ENCODE data around the gene F10. TPM values are rescaled to one million over a fixed set of nuclear protein-coding genes. Genes with fewer than 3 reads are reported as not detected.

The F10 gene
- total and polyA plus RNA-seq, 9 of the 15 experiments (the other 6 are each of a cell fraction or from before 2014, with no cell fraction given): 0.04 to 0.09 (median 0.07) TPM; not detected in 5

- Histone ChIP-seq H2AFZ (ENCODE audit: low read depth, low read length) (no peak overlapping the region), H3K36me3 (ENCODE audit: control insufficient read depth, insufficient read depth, low read length) (no peaks in the 10 kb centered on the region), H3K4me2 (ENCODE audit: insufficient read depth, low read length) (no peak overlapping the region), H3K9me3 (replicated peaks; ENCODE audit: control insufficient read depth, insufficient read depth, low read depth, low read length) (no peaks in the 10 kb centered on the region), H3K4me3 (no peak overlapping the region), H3K27me3 (ENCODE audit: control insufficient read depth in 2 of 2, insufficient read depth in 2 of 2, low read length in 2 of 2) (peaks cover 2 to 66% of the 10 kb centered on the region in 2 experiments; a peak in 4 of 5 replicates), H4K20me1 (replicated peaks; ENCODE audit: control insufficient read depth, insufficient read depth, low read length) (no peaks in the 10 kb centered on the region), H3K9me1 (ENCODE audit: control insufficient read depth, insufficient read depth, low read length) (no peaks in the 10 kb centered on the region), H3K27ac (ENCODE audit: extremely low read depth, low read depth, low read length) (no peak overlapping the region), H3K9ac (ENCODE audit: insufficient read depth in 1 of 2, low read depth in 2 of 2, low read length in 2 of 2) (no peak overlapping the region), H3K4me1 (replicated peaks in 1 of 2; ENCODE audit: control insufficient read depth in 2 of 2, insufficient read depth in 2 of 2, low read length in 2 of 2) (no peaks in the 10 kb centered on the region; a peak in 1 of 5 replicates), H3K79me2 (ENCODE audit: control insufficient read depth, insufficient read depth, low read length) (no peaks in the 10 kb centered on the region)
- no peak for ATAC-seq
- TF ChIP-seq, protein P1, sequence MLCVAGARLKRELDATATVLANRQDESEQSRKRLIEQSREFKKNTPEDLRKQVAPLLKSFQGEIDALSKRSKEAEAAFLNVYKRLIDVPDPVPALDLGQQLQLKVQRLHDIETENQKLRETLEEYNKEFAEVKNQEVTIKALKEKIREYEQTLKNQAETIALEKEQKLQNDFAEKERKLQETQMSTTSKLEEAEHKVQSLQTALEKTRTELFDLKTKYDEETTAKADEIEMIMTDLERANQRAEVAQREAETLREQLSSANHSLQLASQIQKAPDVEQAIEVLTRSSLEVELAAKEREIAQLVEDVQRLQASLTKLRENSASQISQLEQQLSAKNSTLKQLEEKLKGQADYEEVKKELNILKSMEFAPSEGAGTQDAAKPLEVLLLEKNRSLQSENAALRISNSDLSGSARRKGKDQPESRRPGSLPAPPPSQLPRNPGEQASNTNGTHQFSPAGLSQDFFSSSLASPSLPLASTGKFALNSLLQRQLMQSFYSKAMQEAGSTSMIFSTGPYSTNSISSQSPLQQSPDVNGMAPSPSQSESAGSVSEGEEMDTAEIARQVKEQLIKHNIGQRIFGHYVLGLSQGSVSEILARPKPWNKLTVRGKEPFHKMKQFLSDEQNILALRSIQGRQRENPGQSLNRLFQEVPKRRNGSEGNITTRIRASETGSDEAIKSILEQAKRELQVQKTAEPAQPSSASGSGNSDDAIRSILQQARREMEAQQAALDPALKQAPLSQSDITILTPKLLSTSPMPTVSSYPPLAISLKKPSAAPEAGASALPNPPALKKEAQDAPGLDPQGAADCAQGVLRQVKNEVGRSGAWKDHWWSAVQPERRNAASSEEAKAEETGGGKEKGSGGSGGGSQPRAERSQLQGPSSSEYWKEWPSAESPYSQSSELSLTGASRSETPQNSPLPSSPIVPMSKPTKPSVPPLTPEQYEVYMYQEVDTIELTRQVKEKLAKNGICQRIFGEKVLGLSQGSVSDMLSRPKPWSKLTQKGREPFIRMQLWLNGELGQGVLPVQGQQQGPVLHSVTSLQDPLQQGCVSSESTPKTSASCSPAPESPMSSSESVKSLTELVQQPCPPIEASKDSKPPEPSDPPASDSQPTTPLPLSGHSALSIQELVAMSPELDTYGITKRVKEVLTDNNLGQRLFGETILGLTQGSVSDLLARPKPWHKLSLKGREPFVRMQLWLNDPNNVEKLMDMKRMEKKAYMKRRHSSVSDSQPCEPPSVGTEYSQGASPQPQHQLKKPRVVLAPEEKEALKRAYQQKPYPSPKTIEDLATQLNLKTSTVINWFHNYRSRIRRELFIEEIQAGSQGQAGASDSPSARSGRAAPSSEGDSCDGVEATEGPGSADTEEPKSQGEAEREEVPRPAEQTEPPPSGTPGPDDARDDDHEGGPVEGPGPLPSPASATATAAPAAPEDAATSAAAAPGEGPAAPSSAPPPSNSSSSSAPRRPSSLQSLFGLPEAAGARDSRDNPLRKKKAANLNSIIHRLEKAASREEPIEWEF (CRISPR knock-in tag; IDR thresholded peaks at IDR 0.05): no peak
- TF ChIP-seq SLC30A9 (CRISPR knock-in tag; IDR thresholded peaks at IDR 0.05) (no peak), ATF7 (IDR thresholded peaks at IDR 0.05) (no peak), MXD1 (CRISPR knock-in tag; IDR thresholded peaks at IDR 0.05; ENCODE audit: borderline replicate concordance, poor library complexity, severe bottlenecking) (no peak), CHD1 (IDR thresholded peaks at IDR 0.05; ENCODE audit: low read length) (no peak), ZNF121 (CRISPR knock-in tag; conservative IDR thresholded peaks at IDR 0.05) (no peak)
- TF ChIP-seq, protein P2, sequence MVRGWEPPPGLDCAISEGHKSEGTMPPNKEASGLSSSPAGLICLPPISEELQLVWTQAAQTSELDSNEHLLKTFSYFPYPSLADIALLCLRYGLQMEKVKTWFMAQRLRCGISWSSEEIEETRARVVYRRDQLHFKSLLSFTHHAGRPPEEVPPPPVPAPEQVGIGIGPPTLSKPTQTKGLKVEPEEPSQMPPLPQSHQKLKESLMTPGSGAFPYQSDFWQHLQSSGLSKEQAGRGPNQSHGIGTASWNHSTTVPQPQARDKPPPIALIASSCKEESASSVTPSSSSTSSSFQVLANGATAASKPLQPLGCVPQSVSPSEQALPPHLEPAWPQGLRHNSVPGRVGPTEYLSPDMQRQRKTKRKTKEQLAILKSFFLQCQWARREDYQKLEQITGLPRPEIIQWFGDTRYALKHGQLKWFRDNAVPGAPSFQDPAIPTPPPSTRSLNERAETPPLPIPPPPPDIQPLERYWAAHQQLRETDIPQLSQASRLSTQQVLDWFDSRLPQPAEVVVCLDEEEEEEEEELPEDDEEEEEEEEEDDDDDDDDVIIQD (CRISPR knock-in tag; IDR thresholded peaks at IDR 0.05): no peak
- POLR2A ChIA-PET: no interaction called here
- no peak for FAIRE-seq
- DNase-seq (ENCODE audit: extremely low read depth in 1 of 4, low spot score in 3 of 4): no peak
- intact Hi-C loops (cut with micrococcal nuclease): no loop called here
- 5% methylated on average over 9 of the region's 10 CpGs for WGBS (ENCODE audit: insufficient coverage, low coverage, missing lambda C conversion rate)
- CTCF ChIA-PET (ENCODE audit: low intra/inter-chr PET ratio): no interaction called here
- BruUV-seq (replicated peaks): no TSS peak
- in situ Hi-C loops (cut with MboI): no loop called here
These were observed 6.3 kb upstream of the F10 start for GRCh38 chr13:113116206-113116800.

All from K562 (cell line).